ENCODE data around the gene SEMA3F.
A peak's percentile ranks its signal among the peaks of the same experiment; 100 is the strongest.

The SEMA3F gene

GRCh38 chr3:50154840-50155490 is at the start of gene SEMA3F:
Gene SEMA3F, plus strand, starts transcription at chr3:50155324. Its CDS starts 4,299 bp downstream, at chr3:50159623.
- peak; percentile 60 for DNase-seq (ENCODE audit: low read depth)

- DNase-seq (ENCODE audit: low read depth), result no peak
These were observed 43.4 kb upstream of the SEMA3F start for GRCh38 chr3:50111757-50112156.

DNA sequence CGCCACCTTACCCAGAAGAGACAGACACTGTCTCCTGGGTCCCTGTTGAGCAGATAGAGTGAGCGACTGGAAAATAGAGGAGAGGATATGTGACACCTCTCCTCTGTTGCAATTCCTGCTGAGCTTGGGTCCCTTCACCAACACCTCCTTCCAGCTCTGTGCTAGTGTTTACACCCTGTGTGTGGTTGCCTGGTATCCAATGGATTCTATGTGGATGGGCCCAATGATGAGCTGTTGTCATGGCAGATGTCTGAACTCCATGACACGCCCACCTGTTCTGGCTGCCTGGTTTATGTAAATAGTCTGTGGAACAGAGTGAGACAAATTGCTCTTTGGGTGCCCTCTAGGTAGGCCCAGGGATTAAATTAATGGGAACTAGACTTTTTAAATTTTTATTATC is 42.7 kb upstream of the SEMA3F start:
- DNase-seq (ENCODE audit: low read depth), result no peak

DNA sequence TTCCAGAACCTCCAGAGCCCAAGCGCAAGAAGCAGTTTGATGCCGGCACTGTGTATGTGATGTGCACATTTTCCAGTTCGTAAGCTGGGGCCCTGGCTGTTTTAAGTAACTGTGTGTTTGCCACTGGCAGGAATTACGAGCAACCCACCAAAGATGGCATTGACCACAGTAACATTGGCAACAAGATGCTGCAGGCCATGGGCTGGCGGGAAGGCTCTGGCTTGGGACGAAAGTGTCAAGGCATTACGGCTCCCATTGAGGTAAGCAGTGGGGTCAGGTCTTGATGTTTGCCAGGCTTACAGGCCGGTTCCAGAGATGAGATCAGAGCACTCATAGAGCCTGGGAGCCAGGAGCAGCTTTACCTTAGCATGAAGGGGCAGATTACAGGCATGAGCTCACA is 38.0 kb upstream of the SEMA3F start:
- DNase-seq (ENCODE audit: low read depth), result no peak

DNA sequence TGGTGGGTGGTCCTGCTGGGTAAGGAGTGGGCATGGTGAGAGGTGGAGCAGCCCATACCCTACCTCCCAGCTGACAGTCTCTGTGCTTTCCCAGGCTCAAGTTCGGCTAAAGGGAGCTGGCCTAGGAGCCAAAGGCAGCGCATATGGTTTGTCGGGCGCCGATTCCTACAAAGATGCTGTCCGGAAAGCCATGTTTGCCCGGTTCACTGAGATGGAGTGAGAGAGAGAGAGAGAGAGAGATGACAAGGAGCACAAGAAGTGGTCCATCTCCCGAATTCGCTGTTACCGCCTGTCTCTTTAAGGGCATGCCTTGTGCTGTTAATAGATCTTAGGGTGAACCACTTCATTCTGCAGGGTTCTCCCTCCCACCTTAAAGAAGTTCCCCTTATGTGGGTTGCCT is 36.9 kb upstream of the SEMA3F start:
- DNase-seq (ENCODE audit: low read depth), result no peak

GRCh38 chr3:50119786-50120185 is 35.3 kb upstream of the SEMA3F start:
- no peak for DNase-seq (ENCODE audit: low read depth)

- DNase-seq (ENCODE audit: low read depth), result no peak
These were observed 34.6 kb upstream of the SEMA3F start for GRCh38 chr3:50120364-50121071.

- DNase-seq (ENCODE audit: low read depth), result peak; percentile 61
These were observed 33.8 kb upstream of the SEMA3F start for GRCh38 chr3:50121072-50122032.

GRCh38 chr3:50122071-50122470 is 33.1 kb upstream of the SEMA3F start:
- DNase-seq (ENCODE audit: low read depth), result no peak

- no peak for DNase-seq (ENCODE audit: low read depth)
These were observed 32.3 kb upstream of the SEMA3F start for GRCh38 chr3:50122661-50123391.

GRCh38 chr3:50123394-50124051 is 31.6 kb upstream of the SEMA3F start:
- DNase-seq (ENCODE audit: low read depth), result no peak

DNA sequence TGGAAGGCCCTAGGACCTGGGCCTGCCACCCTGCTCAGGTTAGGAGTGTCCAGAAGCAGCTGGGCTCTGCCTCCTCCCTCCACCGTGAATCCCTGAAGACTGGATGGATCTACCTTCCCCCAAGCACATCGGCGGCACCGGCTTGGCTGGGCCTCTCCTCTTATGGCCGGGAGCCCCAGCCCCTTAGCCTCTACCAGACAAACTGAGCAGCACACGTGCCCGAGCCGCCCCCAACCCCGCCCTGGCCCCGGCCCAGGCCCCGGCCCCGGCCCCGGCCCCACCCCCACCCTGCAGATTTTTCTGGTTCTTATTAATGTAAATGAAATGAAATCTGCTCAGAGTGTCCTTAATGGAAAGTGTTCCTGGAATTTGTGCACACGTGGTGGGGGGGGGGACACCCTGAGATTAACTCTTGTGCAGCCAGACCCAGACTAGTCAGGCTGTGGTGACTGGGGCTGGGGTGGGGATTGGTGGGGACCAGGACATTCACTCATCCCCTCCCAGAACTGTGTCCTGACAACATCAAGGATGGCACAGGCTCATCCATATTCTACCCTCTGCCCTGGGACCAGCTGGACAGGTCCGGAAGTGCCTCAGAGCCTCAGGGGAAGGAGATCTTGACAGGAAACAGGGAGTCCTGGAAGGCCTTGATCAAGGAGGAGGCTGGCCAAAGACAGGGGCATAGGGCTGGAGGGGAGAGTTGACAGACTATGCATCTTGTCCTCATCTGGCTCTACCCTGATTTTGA is 30.9 kb upstream of the SEMA3F start:
- no peak for DNase-seq (ENCODE audit: low read depth)

DNA sequence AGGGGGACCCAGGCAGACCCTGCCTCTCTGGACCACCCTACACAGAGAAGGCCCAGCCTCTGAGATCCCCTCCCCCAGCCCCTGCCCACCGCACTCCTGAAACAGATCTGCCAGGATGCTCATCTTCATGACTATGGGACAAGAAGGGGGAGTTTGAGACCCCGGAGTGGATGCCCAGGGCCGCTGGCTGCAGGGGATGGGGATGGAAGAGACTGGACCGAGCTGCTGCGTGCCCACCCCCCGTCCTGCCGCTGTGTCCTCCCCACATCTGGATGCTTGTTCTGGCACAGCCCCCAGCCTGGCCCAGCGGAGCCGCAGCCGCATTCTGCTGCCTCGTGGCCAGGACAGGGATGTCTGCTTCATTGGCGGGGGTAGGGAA is 30.3 kb upstream of the SEMA3F start:
- no peak for DNase-seq (ENCODE audit: low read depth)

- DNase-seq (ENCODE audit: low read depth), result no peak
These were observed 29.4 kb upstream of the SEMA3F start for GRCh38 chr3:50125541-50126286.

GRCh38 chr3:50126287-50127211 is 28.6 kb upstream of the SEMA3F start:
- DNase-seq (ENCODE audit: low read depth), result no peak

DNA sequence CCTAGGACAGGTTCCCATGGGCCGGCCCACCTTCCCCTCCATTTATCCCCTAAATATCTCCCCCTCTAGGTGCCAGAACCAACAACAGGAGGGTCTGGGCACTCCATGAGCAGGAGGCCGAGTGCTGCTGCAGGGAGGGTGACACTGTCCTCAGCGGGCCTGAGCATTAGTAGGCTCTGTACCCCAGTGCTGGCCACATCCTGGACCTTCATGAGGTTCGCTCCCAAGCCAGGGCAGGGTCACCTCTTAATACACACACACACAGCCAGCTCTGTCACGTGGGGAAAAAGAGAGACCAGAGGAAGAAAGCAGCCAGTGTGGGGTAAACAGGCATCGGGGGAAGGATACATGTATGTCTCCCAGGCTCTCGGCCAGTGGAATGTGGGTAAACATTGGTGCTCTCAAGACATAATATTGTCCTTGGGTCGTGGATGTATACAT is 27.9 kb upstream of the SEMA3F start:
- no peak for DNase-seq (ENCODE audit: low read depth)

DNA sequence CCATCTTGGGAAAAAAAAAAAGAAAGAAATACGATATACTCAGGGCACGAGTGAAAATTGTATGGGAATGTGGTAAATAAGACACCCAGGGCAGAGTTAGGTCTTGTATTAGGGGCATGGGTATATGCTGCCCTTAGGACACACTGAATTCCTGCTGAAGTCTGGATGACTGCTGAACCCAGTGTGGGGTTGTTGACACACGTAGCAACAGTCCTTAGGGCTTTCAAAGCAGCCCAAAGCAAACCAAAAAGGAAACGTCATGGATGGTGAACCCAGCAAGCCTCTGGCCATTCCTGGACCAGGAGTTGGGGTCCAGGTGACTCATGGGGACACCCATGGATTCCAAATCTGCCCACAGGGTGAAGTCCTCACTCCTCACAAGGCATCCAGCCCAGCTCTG is 27.1 kb upstream of the SEMA3F start:
- no peak for DNase-seq (ENCODE audit: low read depth)

DNA sequence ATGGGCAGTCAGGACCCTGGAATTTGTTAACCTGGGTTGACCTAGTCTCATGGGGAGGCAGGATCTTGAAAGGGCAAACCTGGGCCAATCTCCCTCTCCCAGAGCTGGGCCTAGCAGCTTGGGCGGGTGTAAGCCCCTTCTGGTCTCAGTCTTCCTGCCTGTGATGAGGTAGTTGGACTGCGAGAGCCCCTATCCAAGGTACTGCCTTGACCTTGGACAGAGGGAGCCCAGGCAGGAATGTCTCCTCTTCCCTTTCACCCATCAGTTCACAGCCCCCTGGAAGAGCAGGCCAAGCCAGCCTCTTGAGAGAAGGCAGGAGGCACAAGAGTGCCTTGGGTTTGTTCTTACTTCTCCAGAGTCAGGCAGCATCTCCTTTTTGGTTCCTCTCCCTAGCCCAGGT is 24.7 kb upstream of the SEMA3F start:
- no peak for DNase-seq (ENCODE audit: low read depth)

Measured in activated T-cell treated with anti-CD3 and anti-CD28 coated beads for 48 hours (primary cell).